Stomach (tissue), 9 donors: ENCODE results near the gene TMEM91. TPM values are rescaled to one million over a fixed set of nuclear protein-coding genes. Genes with fewer than 3 reads are reported as not detected.
"Not testable (repeated sequence)": the region's sequence is repeated elsewhere in the genome, so short reads cannot be mapped to it uniquely, and the experiment has no call there.

ENCODE experiments used
- DNase-seq, 2 donors: peaks; one replicate each; pipeline versions ENCODE4 v3.0.0 to v3.0.0-alpha.2; 2013 to 2019
- H3K27ac ChIP-seq, 5 donors: fragments of 200-600 bp in 4 of 5; sonication (generic) in 4 of 5; one replicate each; pipeline ENCODE4 v1.5.1; 2013 to 2019; ENCODE audit warnings: mild to moderate bottlenecking in 1 of 5, moderate library complexity in 1 of 5
- H3K27me3 ChIP-seq, 3 donors: fragments of 200-600 bp; sonication (generic); one replicate each; pipeline ENCODE4 v1.5.1; 2017 to 2019; ENCODE audit warnings: mixed run types in 1 of 3
- H3K36me3 ChIP-seq, 4 donors: fragments of 200-600 bp; sonication (generic); 1 replicate in 3 of 4; 2 replicates in 1 of 4; pipeline ENCODE4 v1.5.1; 2016 to 2019
- H3K4me1 ChIP-seq, 4 donors: fragments of 200-600 bp; sonication (generic); one replicate each; pipeline ENCODE4 v1.5.1; 2016 to 2019
- H3K4me3 ChIP-seq, 4 donors: fragments of 200-600 bp; sonication (generic) in 3 of 4; one replicate each; pipeline ENCODE4 v1.5.1; 2016 to 2019; ENCODE audit warnings: mild to moderate bottlenecking in 1 of 4
- H3K9me3 ChIP-seq, 4 donors: fragments of 200-600 bp; sonication (generic); one replicate each; pipeline ENCODE4 v1.5.1; 2016 to 2019
- EP300 ChIP-seq: sonication (generic); formaldehyde crosslinking; IDR thresholded peaks from one replicate; pipeline ENCODE4 v1.6.1; 2017; ENCODE audit warnings: antibody characterized with exemption
- POLR2A ChIP-seq, 4 donors: fragments of 450-650 bp; IDR thresholded peaks; one replicate each; pipeline ENCODE4 v1.6.1; 2016; ENCODE audit warnings: antibody characterized with exemption in 4 of 4, control low read depth in 2 of 4, mild to moderate bottlenecking in 1 of 4, moderate library complexity in 1 of 4
- POLR2AphosphoS5 ChIP-seq, 3 donors: sonication (generic); formaldehyde crosslinking; IDR thresholded peaks; one replicate each; pipeline ENCODE4 v1.6.1; 2016; ENCODE audit warnings: antibody characterized with exemption in 3 of 3
- WGBS, 5 donors: extraction: QIAGEN DNeasy Blood & Tissue Kit in 3 of 5; methylation state at CpG; one replicate each; pipeline versions ENCODE4 v1.1.5 to v1.1.7; 2013 to 2018; 5-methylcytosine and 5-hydroxymethylcytosine counted together
- intact Hi-C: fragments of 100-400 bp; cut with DNase I; formaldehyde crosslinking; loops from one replicate; pipeline ENCODE4 v1.15.1; 2023; ENCODE audit warnings: low total_unique reads
- polyA plus RNA-seq, 3 donors: library from polyadenylated mRNA; stranded (reverse); fragments of 200-250 nt; gene quantifications; one replicate each; pipeline ENCODE4 v1.2.3, GENCODE V29; 2013
- total RNA-seq, 5 donors: library from RNA; depleted of rRNA; stranded (reverse); fragments of >200 nt; gene quantifications; one replicate each; pipeline versions ENCODE4 v1.1.0 to v1.2.3, GENCODE V29; 2014 to 2016
- TF ChIP-seq, protein P1 (sequence below), 7 experiments: fragments of 450-650 bp in 4 of 7; fragments of 200-600 bp in 3 of 7; sonication (generic) in 3 of 7; IDR thresholded peaks; one replicate each; pipeline ENCODE4 v1.5.1; 2016 to 2019; ENCODE audit warnings: antibody characterized with exemption in 7 of 7, control low read depth in 2 of 7, mild to moderate bottlenecking in 1 of 7
- donor health status: healthy with polysubstance abuse.
- donor health status: Bipolar disorder and iron deficiency.
- donor health status: healthy.

TMEM91 gene
- total and polyA plus RNA-seq, 8 donors = 2.3 to 76.3 (median 18.6) TPM

DNA sequence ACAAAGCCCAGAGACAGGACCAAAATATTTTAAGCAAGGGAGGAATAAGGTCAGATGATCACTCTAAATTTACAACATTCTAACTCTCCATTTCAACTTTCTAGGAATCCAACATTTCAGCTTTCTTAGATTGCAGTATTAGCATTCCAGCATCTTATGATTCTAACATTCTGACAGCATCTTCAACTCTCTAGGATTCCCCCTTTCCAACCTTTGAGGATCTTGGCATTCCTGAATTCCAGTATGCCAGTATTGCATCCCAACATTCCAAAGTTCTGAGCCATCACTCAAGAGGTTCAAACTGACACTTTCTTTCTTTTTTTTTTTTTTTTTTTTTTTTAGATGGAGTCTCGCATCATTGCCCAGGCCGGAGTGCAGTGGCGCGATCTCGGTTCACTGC lies 36.4 kb upstream of the TMEM91 start:
- 95 to 99% (median 97%) methylated on average over 5 of the region's 5 CpGs for WGBS, 5 donors
- TF ChIP-seq POLR2A (IDR thresholded peaks at IDR 0.05) (no peak), EP300 (no peak), POLR2AphosphoS5 (IDR thresholded peaks at IDR 0.05) (no peak)
- TF ChIP-seq, protein P1, sequence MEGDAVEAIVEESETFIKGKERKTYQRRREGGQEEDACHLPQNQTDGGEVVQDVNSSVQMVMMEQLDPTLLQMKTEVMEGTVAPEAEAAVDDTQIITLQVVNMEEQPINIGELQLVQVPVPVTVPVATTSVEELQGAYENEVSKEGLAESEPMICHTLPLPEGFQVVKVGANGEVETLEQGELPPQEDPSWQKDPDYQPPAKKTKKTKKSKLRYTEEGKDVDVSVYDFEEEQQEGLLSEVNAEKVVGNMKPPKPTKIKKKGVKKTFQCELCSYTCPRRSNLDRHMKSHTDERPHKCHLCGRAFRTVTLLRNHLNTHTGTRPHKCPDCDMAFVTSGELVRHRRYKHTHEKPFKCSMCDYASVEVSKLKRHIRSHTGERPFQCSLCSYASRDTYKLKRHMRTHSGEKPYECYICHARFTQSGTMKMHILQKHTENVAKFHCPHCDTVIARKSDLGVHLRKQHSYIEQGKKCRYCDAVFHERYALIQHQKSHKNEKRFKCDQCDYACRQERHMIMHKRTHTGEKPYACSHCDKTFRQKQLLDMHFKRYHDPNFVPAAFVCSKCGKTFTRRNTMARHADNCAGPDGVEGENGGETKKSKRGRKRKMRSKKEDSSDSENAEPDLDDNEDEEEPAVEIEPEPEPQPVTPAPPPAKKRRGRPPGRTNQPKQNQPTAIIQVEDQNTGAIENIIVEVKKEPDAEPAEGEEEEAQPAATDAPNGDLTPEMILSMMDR (IDR thresholded peaks at IDR 0.05) = no peak
- DNase-seq = no peak
- H3K27me3 ChIP-seq = no peaks in the 10 kb centered on the region
- no peaks in the 10 kb centered on the region for H3K9me3 ChIP-seq
- peaks cover 9 to 95% (median 77%) of the 10 kb centered on the region in 4 donors for H3K36me3 ChIP-seq
- peaks cover 0 to 22% (median 2%) of the 10 kb centered on the region in 4 donors for H3K4me1 ChIP-seq
- no peak overlapping the region for H3K4me3 ChIP-seq
- H3K27ac ChIP-seq = no peak overlapping the region
- intact Hi-C loops = no loop called here

DNA sequence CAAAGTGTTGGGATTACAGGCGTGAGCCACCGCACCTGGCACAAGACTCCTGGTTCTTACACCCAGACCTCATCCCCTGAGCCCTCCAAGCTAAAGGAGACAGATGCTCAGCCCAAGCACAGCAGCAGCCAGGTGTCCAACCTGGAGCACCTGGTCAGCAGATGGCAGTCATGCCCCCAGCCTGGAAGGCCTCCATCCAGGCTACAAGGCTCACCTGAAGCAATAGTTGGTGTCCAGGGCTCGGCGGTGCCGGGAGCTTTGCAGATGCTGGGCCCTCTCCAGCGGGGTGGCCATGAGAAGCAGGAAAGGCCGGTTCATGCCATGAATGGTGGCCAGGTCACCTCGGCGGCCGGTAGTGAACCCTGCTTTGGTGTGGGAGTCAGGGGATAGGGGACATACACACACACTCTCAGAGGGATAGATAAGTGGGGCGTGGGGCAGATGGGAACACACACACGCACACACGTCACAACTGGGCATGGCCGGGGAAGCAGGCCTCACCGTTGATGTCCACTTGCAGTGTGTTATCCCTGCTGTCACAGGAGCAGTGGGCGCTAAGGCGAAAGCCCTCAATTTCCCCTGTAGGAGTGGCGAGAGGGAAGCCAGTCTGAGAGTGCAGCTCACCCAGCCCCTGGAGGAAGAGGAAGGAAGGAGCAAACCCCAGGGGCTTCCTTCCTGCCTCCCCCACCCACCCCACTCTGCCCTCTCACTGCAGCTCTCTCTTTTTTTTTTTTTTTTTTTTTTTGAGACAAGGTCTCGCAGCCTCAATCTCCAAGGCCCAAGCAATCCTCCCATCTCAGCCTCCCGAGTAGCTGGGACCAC lies 34.5 kb upstream of the TMEM91 start:
- Histone ChIP-seq H3K4me1 (peaks cover 0 to 16% (median 2%) of the 10 kb centered on the region in 4 donors), H3K9me3 (no peaks in the 10 kb centered on the region), H3K27me3 (no peaks in the 10 kb centered on the region), H3K4me3 (peak overlapping the region in 1 of 4 donors; percentile 6), H3K27ac (no peak overlapping the region), H3K36me3 (peaks cover 11 to 99% (median 86%) of the 10 kb centered on the region in 4 donors)
- WGBS, 5 donors = 53 to 77% (median 57%) methylated on average over 20 of the region's 20 CpGs
- TF ChIP-seq, protein P1 (IDR thresholded peaks at IDR 0.05) = peak in 1 of 7 experiments; percentile 40
- TF ChIP-seq EP300 (no peak), POLR2A (IDR thresholded peaks at IDR 0.05) (no peak), POLR2AphosphoS5 (IDR thresholded peaks at IDR 0.05) (peak in 1 of 3 donors; percentile 6)
- peak; percentile 72 for DNase-seq
- intact Hi-C loops = no loop called here

DNA sequence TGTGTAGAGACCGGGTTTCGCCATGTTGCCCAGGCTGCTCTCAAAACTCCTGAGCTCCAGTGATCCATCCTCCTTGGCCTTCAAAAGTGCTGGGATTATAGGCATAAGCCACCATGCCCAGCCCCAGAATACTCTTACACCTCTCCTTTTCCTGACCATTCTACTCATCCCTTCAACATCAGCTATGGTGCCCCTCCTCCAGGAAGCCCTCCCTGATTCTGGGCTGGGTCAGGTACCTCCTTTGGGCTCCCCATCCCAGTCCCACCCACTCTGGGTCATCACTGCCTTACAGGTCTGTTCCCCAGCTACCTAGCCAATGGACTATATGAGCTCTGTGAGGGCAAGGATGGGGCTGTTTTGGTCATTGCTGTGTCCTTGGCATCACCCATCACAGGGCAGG lies 32.2 kb upstream of the TMEM91 start:
- 87 to 98% (median 94%) methylated on average over 2 of the region's 2 CpGs for WGBS, 5 donors
- peaks cover 9 to 89% (median 83%) of the 10 kb centered on the region in 4 donors for H3K36me3 ChIP-seq
- intact Hi-C loops = no loop called here

DNA sequence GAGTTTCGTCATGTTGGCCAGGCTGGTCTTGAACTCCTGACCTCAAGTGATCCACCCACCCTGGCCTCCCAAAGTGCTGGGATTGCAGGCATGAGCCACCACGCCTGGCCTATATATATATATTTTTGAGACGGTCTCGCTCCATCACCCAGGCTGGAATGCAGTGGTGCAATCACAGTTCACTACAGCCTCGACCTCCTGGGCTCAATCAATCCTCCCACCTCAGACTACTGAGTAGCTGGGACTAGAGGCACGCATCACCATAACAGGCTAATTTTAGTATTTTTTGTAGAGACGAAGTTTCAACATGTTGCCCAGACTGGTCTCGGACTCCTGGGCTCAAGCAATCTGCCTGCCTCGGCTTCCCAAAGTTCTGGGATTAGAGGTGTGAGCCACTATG lies 29.4 kb upstream of the TMEM91 start:
- H3K4me3 ChIP-seq, H3K27ac ChIP-seq, DNase-seq, intact Hi-C loops, H3K9me3 ChIP-seq: not testable (repeated sequence)
- Histone ChIP-seq H3K4me1 (peaks cover 18 to 40% (median 23%) of the 10 kb centered on the region in 4 donors), H3K27me3 (peaks cover 0 to 17% (median 7%) of the 10 kb centered on the region in 3 donors), H3K36me3 (peaks cover 9 to 62% (median 60%) of the 10 kb centered on the region in 4 donors)
- 90 to 96% (median 93%) methylated on average over 8 to 9 of the region's 9 CpGs for WGBS, 5 donors

More for the DNA sequence above, 32.2 kb upstream of the TMEM91 start:
- TF ChIP-seq, protein P1 (IDR thresholded peaks at IDR 0.05) = no peak
- TF ChIP-seq POLR2AphosphoS5 (IDR thresholded peaks at IDR 0.05) = no peak
- no peak for TF ChIP-seq EP300
- no peak for TF ChIP-seq POLR2A (IDR thresholded peaks at IDR 0.05)
- H3K4me3 ChIP-seq = no peak overlapping the region
- peaks cover 0 to 22% (median 5%) of the 10 kb centered on the region in 4 donors for H3K4me1 ChIP-seq
- no peaks in the 10 kb centered on the region for H3K9me3 ChIP-seq
- DNase-seq = no peak
- H3K27ac ChIP-seq = no peak overlapping the region
- H3K27me3 ChIP-seq = no peaks in the 10 kb centered on the region
